GM23338 (cell line): ENCODE results near the gene GNLY. TPM values are rescaled to one million over a fixed set of nuclear protein-coding genes. Genes with fewer than 3 reads are reported as not detected.

Experiments used
- ATAC-seq: fragments of 200-7000 bp; cut with Tn5 transposase; 3 replicates; pipeline ENCODE4 v1.9.1; 2020
- DNase-seq: peaks from one replicate; pipeline ENCODE4 v3.0.0-alpha.2; 2015; ENCODE audit warnings: low spot score
- H2AFZ ChIP-seq: fragments of 200-600 bp; sonication (generic); 2 replicates; pipeline ENCODE4 v1.8.0; 2016; ENCODE audit warnings: antibody characterized with exemption, mild to moderate bottlenecking, moderate library complexity
- H3F3A ChIP-seq: fragments of 200-600 bp; sonication (generic); replicated peaks from 2 replicates; pipeline ENCODE4 v1.8.0; 2017; ENCODE audit warnings: antibody characterized with exemption, mixed run types, low read depth
- H3K27ac ChIP-seq: fragments of 200-600 bp; sonication (generic); 2 replicates; pipeline ENCODE4 v1.6.1; 2016; ENCODE audit warnings: low read depth
- H3K27me3 ChIP-seq: fragments of 200-600 bp; sonication (generic); 2 replicates; pipeline ENCODE4 v1.8.0; 2016; ENCODE audit warnings: mild to moderate bottlenecking, mixed run types, moderate library complexity; ENCODE audit not compliant: insufficient read depth
- H3K36me3 ChIP-seq: fragments of 200-600 bp; sonication (generic); 2 replicates; pipeline ENCODE4 v1.8.0; 2016; ENCODE audit warnings: mild to moderate bottlenecking; ENCODE audit not compliant: insufficient read depth
- H3K4me1 ChIP-seq: fragments of 200-600 bp; sonication (generic); 2 replicates; pipeline ENCODE4 v1.8.0; 2016; ENCODE audit warnings: mild to moderate bottlenecking, moderate library complexity; ENCODE audit not compliant: insufficient read depth
- H3K4me2 ChIP-seq: fragments of 200-600 bp; sonication (generic); 2 replicates; pipeline ENCODE4 v1.7.1; 2017; ENCODE audit warnings: mixed run types
- H3K4me3 ChIP-seq: fragments of 200-600 bp; sonication (generic); 2 replicates; pipeline ENCODE4 v1.6.1; 2016; ENCODE audit warnings: mixed run types
- H3K79me2 ChIP-seq: fragments of 200-600 bp; sonication (generic); replicated peaks from 2 replicates; pipeline ENCODE4 v1.8.0; 2017; ENCODE audit warnings: mild to moderate bottlenecking; ENCODE audit not compliant: insufficient read depth
- H3K9me2 ChIP-seq: fragments of 200-600 bp; sonication (generic); 2 replicates; pipeline ENCODE4 v1.8.0; 2017; ENCODE audit not compliant: insufficient read depth
- H4K20me1 ChIP-seq: fragments of 200-600 bp; sonication (generic); replicated peaks from 2 replicates; pipeline ENCODE4 v1.8.0; 2017; ENCODE audit warnings: mild to moderate bottlenecking; ENCODE audit not compliant: insufficient read depth
- H3K27ac Mint-ChIP-seq: 2 replicates; pipeline ENCODE4 v1.8.0; 2020; ENCODE audit warnings: inconsistent platforms, mild to moderate bottlenecking, moderate library complexity, mixed read lengths
- H3K27me3 Mint-ChIP-seq: 3 replicates; pipeline ENCODE4 v1.8.0; 2022; ENCODE audit warnings: low read depth, mild to moderate bottlenecking, moderate library complexity, mixed read lengths, inconsistent platforms; ENCODE audit not compliant: insufficient read depth, poor library complexity
- H3K36me3 Mint-ChIP-seq: 3 replicates; pipeline ENCODE4 v1.8.0; 2021; ENCODE audit warnings: low read depth, mild to moderate bottlenecking, inconsistent platforms, moderate library complexity, mixed read lengths
- H3K4me1 Mint-ChIP-seq: 3 replicates; pipeline ENCODE4 v1.8.0; 2020; ENCODE audit warnings: mild to moderate bottlenecking, inconsistent platforms, mixed read lengths
- H3K4me3 Mint-ChIP-seq: 3 replicates; pipeline ENCODE4 v1.8.0; 2021; ENCODE audit warnings: moderate library complexity, mild to moderate bottlenecking, inconsistent platforms, mixed read lengths
- H3K9me3 Mint-ChIP-seq: 3 replicates; pipeline ENCODE4 v1.8.0; 2020; ENCODE audit warnings: moderate library complexity, mild to moderate bottlenecking, inconsistent platforms, mixed read lengths
- CREB1 ChIP-seq: fragments of 250-450 bp; sonication (Bioruptor Pico); IDR thresholded peaks from 2 replicates; pipeline ENCODE4 v1.5.0; 2020; ENCODE audit warnings: low read depth, mild to moderate bottlenecking, moderate library complexity
- EZH2phosphoT487 ChIP-seq: fragments of 200-600 bp; sonication (generic); IDR thresholded peaks from one replicate; pipeline ENCODE4 v1.8.1; 2018; ENCODE audit warnings: antibody characterized with exemption; ENCODE audit not compliant: unreplicated experiment
- JUNB ChIP-seq: IDR thresholded peaks from one replicate; pipeline ENCODE4 v1.6.1; 2016; ENCODE audit warnings: antibody characterized with exemption; ENCODE audit not compliant: unreplicated experiment
- NANOG ChIP-seq: IDR thresholded peaks from 2 replicates; pipeline ENCODE4 v1.6.1; 2016; ENCODE audit warnings: antibody characterized with exemption, borderline replicate concordance
- POLR2AphosphoS5 ChIP-seq: IDR thresholded peaks from 2 replicates; pipeline ENCODE4 v1.6.1; 2016; ENCODE audit warnings: antibody characterized with exemption, low read depth
- STAT1 ChIP-seq: IDR thresholded peaks from one replicate; pipeline ENCODE4 v1.6.1; 2016; ENCODE audit warnings: antibody characterized with exemption; ENCODE audit not compliant: unreplicated experiment
- ZNF114 ChIP-seq: fragments of 250-450 bp; sonication (Bioruptor Pico); IDR thresholded peaks from 2 replicates; pipeline ENCODE4 v1.5.0; 2020; ENCODE audit warnings: mild to moderate bottlenecking, moderate library complexity
- ZNF331 ChIP-seq: fragments of 250-450 bp; sonication (Bioruptor Pico); IDR thresholded peaks from 2 replicates; pipeline ENCODE4 v1.5.0; 2020; ENCODE audit warnings: low read depth, mild to moderate bottlenecking, moderate library complexity
- polyA plus RNA-seq: library from polyadenylated mRNA; unstranded; fragments of >200 nt; fragmentation: Nextera tagmentation; extraction: Ambion mirVana; gene quantifications from 2 replicates; pipeline ENCODE4 v1.2.1, GENCODE V29; 2016
- total RNA-seq: library from RNA; depleted of rRNA; stranded (reverse); fragments of >200 nt; shearing (Covaris generic); gene quantifications from 2 replicates; pipeline ENCODE4 v1.2.3, GENCODE V29; 2014
- TF ChIP-seq, protein P1 (sequence below): IDR thresholded peaks from 2 replicates; pipeline ENCODE4 v1.6.1; 2016; ENCODE audit warnings: antibody characterized with exemption
- TF ChIP-seq, protein P2 (sequence below): fragments of 250-450 bp; sonication (Bioruptor Pico); IDR thresholded peaks from 2 replicates; pipeline ENCODE4 v1.5.0; 2020; ENCODE audit warnings: mild to moderate bottlenecking, moderate library complexity
- TF ChIP-seq, protein P3 (sequence below): IDR thresholded peaks from one replicate; pipeline ENCODE4 v1.6.1; 2018; ENCODE audit warnings: antibody characterized with exemption; ENCODE audit not compliant: unreplicated experiment

Gene GNLY
- total and polyA plus RNA-seq, 2 experiments from 2014 or later = not detected

DNA sequence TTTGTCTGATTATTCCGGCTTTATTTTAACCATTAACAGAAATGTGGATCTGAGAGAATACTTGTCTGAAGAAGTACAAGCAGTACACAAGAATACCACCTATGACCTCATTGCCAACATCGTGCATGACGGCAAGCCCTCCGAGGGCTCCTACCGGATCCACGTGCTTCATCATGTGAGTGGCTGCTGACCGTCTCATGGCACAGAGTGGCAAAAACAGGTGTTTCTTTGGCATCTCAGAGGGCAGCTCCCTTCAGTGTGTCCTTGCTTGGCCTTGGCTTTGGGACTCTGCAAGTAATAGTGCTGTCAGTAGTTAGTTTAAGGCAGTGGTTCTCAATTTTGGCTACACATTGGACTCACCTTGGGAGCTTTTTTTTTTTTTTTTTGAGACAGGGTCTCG lies 49.2 kb upstream of the GNLY start:
- Histone ChIP-seq H3K79me2 (no peaks in the 10 kb centered on the region), H3F3A (0 out of 2 replicates have a peak, but pooled peaks cover 3% of the 10 kb centered on the region), H2AFZ (no peak overlapping the region), H3K9me2 (no peaks in the 10 kb centered on the region), H4K20me1 (peaks cover 11% of the 10 kb centered on the region), H3K4me2 (no peak overlapping the region), H3K36me3 (peaks cover 88% of the 10 kb centered on the region), H3K27me3 (no peaks in the 10 kb centered on the region), H3K4me3 (no peak overlapping the region), H3K27ac (no peak overlapping the region), H3K4me1 (no peaks in the 10 kb centered on the region)
- no peaks in the 10 kb centered on the region for H3K9me3 Mint-ChIP-seq
- H3K27me3 Mint-ChIP-seq = peaks cover 3% of the 10 kb centered on the region
- peaks cover 95% of the 10 kb centered on the region for H3K36me3 Mint-ChIP-seq
- DNase-seq (no peak), ATAC-seq (no peak)
- TF ChIP-seq ZNF331 = no peak
- TF ChIP-seq, protein P1, sequence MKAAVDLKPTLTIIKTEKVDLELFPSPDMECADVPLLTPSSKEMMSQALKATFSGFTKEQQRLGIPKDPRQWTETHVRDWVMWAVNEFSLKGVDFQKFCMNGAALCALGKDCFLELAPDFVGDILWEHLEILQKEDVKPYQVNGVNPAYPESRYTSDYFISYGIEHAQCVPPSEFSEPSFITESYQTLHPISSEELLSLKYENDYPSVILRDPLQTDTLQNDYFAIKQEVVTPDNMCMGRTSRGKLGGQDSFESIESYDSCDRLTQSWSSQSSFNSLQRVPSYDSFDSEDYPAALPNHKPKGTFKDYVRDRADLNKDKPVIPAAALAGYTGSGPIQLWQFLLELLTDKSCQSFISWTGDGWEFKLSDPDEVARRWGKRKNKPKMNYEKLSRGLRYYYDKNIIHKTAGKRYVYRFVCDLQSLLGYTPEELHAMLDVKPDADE = no peak
- no peak for TF ChIP-seq NANOG
- no peak for TF ChIP-seq CREB1 (CRISPR knock-in tag)
- TF ChIP-seq POLR2AphosphoS5 = no peak
- no peak for TF ChIP-seq STAT1
- TF ChIP-seq ZNF114 (CRISPR knock-in tag) = no peak
- no peak for TF ChIP-seq EZH2phosphoT487
- no peak overlapping the region for H3K4me3 Mint-ChIP-seq
- H3K4me1 Mint-ChIP-seq = no peaks in the 10 kb centered on the region
- no peak overlapping the region for H3K27ac Mint-ChIP-seq

DNA sequence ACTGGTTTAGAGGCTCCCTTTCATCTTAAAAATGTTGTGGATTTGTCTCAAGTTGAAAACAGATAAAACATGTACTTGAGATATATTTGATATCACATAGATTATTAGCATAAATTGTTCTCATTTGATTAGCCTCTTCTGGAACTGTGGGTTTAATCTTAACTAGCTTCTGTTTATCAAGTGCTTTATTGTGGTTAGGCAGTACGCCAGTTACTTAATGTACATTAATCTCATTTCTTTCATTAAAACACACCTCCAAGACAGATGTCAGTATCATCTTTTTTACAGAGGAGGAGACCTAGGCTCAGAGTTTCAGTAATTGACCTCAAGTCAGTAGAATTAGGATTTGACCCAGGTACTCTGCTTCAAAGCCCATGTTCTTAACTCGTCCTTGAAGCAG lies 48.0 kb upstream of the GNLY start:
- ATAC-seq (no peak), DNase-seq (no peak)
- Histone ChIP-seq H3K4me3 (no peak overlapping the region), H3K27me3 (no peaks in the 10 kb centered on the region), H3K36me3 (peaks cover 77% of the 10 kb centered on the region), H4K20me1 (peaks cover 10% of the 10 kb centered on the region), H3F3A (0 out of 2 replicates have a peak, but pooled peaks cover 3% of the 10 kb centered on the region), H3K4me1 (no peaks in the 10 kb centered on the region), H2AFZ (no peak overlapping the region), H3K9me2 (no peaks in the 10 kb centered on the region), H3K27ac (no peak overlapping the region), H3K79me2 (no peaks in the 10 kb centered on the region), H3K4me2 (no peak overlapping the region)
- peaks cover 3% of the 10 kb centered on the region for H3K27me3 Mint-ChIP-seq
- no peaks in the 10 kb centered on the region for H3K4me1 Mint-ChIP-seq
- no peak overlapping the region for H3K4me3 Mint-ChIP-seq
- no peaks in the 10 kb centered on the region for H3K9me3 Mint-ChIP-seq
- peaks cover 91% of the 10 kb centered on the region for H3K36me3 Mint-ChIP-seq
- no peak overlapping the region for H3K27ac Mint-ChIP-seq
- TF ChIP-seq JUNB (no peak), CREB1 (CRISPR knock-in tag) (no peak), ZNF114 (CRISPR knock-in tag) (no peak)
- TF ChIP-seq, protein P2, sequence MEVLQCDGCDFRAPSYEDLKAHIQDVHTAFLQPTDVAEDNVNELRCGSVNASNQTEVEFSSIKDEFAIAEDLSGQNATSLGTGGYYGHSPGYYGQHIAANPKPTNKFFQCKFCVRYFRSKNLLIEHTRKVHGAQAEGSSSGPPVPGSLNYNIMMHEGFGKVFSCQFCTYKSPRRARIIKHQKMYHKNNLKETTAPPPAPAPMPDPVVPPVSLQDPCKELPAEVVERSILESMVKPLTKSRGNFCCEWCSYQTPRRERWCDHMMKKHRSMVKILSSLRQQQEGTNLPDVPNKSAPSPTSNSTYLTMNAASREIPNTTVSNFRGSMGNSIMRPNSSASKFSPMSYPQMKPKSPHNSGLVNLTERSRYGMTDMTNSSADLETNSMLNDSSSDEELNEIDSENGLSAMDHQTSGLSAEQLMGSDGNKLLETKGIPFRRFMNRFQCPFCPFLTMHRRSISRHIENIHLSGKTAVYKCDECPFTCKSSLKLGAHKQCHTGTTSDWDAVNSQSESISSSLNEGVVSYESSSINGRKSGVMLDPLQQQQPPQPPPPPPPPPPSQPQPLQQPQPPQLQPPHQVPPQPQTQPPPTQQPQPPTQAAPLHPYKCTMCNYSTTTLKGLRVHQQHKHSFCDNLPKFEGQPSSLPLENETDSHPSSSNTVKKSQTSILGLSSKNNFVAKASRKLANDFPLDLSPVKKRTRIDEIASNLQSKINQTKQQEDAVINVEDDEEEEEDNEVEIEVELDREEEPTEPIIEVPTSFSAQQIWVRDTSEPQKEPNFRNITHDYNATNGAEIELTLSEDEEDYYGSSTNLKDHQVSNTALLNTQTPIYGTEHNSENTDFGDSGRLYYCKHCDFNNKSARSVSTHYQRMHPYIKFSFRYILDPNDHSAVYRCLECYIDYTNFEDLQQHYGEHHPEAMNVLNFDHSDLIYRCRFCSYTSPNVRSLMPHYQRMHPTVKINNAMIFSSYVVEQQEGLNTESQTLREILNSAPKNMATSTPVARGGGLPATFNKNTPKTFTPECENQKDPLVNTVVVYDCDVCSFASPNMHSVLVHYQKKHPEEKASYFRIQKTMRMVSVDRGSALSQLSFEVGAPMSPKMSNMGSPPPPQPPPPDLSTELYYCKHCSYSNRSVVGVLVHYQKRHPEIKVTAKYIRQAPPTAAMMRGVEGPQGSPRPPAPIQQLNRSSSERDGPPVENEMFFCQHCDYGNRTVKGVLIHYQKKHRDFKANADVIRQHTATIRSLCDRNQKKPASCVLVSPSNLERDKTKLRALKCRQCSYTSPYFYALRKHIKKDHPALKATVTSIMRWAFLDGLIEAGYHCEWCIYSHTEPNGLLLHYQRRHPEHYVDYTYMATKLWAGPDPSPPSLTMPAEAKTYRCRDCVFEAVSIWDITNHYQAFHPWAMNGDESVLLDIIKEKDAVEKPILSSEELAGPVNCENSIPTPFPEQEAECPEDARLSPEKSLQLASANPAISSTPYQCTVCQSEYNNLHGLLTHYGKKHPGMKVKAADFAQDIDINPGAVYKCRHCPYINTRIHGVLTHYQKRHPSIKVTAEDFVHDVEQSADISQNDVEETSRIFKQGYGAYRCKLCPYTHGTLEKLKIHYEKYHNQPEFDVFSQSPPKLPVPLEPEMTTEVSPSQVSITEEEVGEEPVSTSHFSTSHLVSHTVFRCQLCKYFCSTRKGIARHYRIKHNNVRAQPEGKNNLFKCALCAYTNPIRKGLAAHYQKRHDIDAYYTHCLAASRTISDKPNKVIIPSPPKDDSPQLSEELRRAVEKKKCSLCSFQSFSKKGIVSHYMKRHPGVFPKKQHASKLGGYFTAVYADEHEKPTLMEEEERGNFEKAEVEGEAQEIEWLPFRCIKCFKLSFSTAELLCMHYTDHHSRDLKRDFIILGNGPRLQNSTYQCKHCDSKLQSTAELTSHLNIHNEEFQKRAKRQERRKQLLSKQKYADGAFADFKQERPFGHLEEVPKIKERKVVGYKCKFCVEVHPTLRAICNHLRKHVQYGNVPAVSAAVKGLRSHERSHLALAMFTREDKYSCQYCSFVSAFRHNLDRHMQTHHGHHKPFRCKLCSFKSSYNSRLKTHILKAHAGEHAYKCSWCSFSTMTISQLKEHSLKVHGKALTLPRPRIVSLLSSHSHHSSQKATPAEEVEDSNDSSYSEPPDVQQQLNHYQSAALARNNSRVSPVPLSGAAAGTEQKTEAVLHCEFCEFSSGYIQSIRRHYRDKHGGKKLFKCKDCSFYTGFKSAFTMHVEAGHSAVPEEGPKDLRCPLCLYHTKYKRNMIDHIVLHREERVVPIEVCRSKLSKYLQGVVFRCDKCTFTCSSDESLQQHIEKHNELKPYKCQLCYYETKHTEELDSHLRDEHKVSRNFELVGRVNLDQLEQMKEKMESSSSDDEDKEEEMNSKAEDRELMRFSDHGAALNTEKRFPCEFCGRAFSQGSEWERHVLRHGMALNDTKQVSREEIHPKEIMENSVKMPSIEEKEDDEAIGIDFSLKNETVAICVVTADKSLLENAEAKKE = no peak
- TF ChIP-seq, protein P3, sequence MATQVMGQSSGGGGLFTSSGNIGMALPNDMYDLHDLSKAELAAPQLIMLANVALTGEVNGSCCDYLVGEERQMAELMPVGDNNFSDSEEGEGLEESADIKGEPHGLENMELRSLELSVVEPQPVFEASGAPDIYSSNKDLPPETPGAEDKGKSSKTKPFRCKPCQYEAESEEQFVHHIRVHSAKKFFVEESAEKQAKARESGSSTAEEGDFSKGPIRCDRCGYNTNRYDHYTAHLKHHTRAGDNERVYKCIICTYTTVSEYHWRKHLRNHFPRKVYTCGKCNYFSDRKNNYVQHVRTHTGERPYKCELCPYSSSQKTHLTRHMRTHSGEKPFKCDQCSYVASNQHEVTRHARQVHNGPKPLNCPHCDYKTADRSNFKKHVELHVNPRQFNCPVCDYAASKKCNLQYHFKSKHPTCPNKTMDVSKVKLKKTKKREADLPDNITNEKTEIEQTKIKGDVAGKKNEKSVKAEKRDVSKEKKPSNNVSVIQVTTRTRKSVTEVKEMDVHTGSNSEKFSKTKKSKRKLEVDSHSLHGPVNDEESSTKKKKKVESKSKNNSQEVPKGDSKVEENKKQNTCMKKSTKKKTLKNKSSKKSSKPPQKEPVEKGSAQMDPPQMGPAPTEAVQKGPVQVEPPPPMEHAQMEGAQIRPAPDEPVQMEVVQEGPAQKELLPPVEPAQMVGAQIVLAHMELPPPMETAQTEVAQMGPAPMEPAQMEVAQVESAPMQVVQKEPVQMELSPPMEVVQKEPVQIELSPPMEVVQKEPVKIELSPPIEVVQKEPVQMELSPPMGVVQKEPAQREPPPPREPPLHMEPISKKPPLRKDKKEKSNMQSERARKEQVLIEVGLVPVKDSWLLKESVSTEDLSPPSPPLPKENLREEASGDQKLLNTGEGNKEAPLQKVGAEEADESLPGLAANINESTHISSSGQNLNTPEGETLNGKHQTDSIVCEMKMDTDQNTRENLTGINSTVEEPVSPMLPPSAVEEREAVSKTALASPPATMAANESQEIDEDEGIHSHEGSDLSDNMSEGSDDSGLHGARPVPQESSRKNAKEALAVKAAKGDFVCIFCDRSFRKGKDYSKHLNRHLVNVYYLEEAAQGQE = no peak
- TF ChIP-seq, protein P1 = no peak
